Esophagus squamous epithelium (tissue), 5 donors: ENCODE results near the gene THSD7B. TPM values are rescaled to one million over a fixed set of nuclear protein-coding genes. Genes with fewer than 3 reads are reported as not detected.
"Not testable (repeated sequence)": the region's sequence is repeated elsewhere in the genome, so short reads cannot be mapped to it uniquely, and the experiment has no call there.

ENCODE experiments used
- DNase-seq: peaks from one replicate; lab custom pipeline; 2025; lab: John Stamatoyannopoulos, UW
- H3K27ac ChIP-seq, 4 donors: fragments of 200-600 bp; sonication (generic); one replicate each; pipeline ENCODE4 v1.5.1; 2016 to 2019; ENCODE audit warnings: mild to moderate bottlenecking in 1 of 4
- H3K27me3 ChIP-seq, 4 donors: fragments of 200-600 bp; sonication (generic); 1 replicate in 3 of 4; 2 replicates in 1 of 4; pipeline versions ENCODE4 v1.5.1 to v1.6.0; 2017 to 2021; ENCODE audit warnings: antibody characterized with exemption in 1 of 4
- H3K36me3 ChIP-seq, 3 donors: fragments of 200-600 bp; sonication (generic); one replicate each; pipeline ENCODE4 v1.5.1; 2016 to 2019
- H3K4me1 ChIP-seq, 3 donors: fragments of 200-600 bp; sonication (generic); one replicate each; pipeline ENCODE4 v1.5.1; 2017 to 2019
- H3K4me3 ChIP-seq, 4 donors: fragments of 200-600 bp; sonication (generic); 1 replicate in 3 of 4; 2 replicates in 1 of 4; pipeline ENCODE4 v1.5.1; 2016 to 2019; ENCODE audit warnings: mild to moderate bottlenecking in 2 of 4, moderate library complexity in 1 of 4
- H3K9me3 ChIP-seq, 3 donors: fragments of 200-600 bp; sonication (generic); one replicate each; pipeline ENCODE4 v1.5.1; 2016 to 2019
- POLR2A ChIP-seq, 4 donors: fragments of 450-650 bp; IDR thresholded peaks; one replicate each; pipeline ENCODE4 v1.6.1; 2017; ENCODE audit warnings: antibody characterized with exemption in 4 of 4, mild to moderate bottlenecking in 4 of 4, moderate library complexity in 3 of 4
- WGBS, 2 donors: methylation state at CpG; one replicate each; pipeline ENCODE4 v1.1.5; 2018; 5-methylcytosine and 5-hydroxymethylcytosine counted together
- intact Hi-C: fragments of 100-400 bp; cut with DNase I; formaldehyde crosslinking; loops from one replicate; pipeline ENCODE4 v1.15.0; 2022
- total RNA-seq, 4 donors: library from RNA; depleted of rRNA; stranded (reverse); fragments of >200 nt; gene quantifications; one replicate each; pipeline ENCODE4 v1.1.0, GENCODE V29; 2016
- TF ChIP-seq, protein P1 (sequence below), 6 experiments: fragments of 450-650 bp in 4 of 6; fragments of 200-600 bp in 2 of 6; sonication (generic) in 2 of 6; IDR thresholded peaks; one replicate each; pipeline ENCODE4 v1.5.1; 2016 to 2019; ENCODE audit warnings: antibody characterized with exemption in 6 of 6, mild to moderate bottlenecking in 4 of 6, moderate library complexity in 4 of 6
- donor health status: DM: yes; HTN: yes; CAD: no.

The THSD7B gene
- total RNA-seq, 4 donors from 2014 or later, result 0.31 to 0.97 (median 0.72) TPM

DNA sequence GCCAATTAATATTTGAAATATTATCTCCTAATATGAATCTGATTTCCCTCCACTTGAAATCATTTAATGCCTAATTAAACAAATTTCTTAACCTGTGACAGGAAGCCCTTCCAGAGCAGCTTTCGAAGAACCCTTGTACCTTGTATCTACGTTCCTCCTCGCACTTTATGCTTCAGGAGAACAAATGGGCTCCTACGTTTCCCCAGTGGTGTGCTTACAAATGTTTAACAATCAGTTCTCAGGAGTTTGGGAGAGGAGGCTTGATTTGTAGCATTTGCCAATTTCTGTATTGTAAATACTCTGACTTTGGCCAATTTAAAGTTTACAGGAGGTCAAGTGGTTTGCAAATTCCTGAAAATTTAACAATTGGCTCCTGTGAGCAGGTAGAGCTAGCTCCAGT is 327.8 kb downstream of the THSD7B start:
- Histone ChIP-seq H3K9me3 (no peaks in the 10 kb centered on the region), H3K4me1 (no peaks in the 10 kb centered on the region), H3K27me3 (no peaks in the 10 kb centered on the region), H3K27ac (no peak overlapping the region), H3K36me3 (no peaks in the 10 kb centered on the region), H3K4me3 (no peak overlapping the region)
- intact Hi-C loops, result no loop called here
- 76 to 88% methylated on average over 4 of the region's 4 CpGs for WGBS, 2 donors
- TF ChIP-seq, protein P1, sequence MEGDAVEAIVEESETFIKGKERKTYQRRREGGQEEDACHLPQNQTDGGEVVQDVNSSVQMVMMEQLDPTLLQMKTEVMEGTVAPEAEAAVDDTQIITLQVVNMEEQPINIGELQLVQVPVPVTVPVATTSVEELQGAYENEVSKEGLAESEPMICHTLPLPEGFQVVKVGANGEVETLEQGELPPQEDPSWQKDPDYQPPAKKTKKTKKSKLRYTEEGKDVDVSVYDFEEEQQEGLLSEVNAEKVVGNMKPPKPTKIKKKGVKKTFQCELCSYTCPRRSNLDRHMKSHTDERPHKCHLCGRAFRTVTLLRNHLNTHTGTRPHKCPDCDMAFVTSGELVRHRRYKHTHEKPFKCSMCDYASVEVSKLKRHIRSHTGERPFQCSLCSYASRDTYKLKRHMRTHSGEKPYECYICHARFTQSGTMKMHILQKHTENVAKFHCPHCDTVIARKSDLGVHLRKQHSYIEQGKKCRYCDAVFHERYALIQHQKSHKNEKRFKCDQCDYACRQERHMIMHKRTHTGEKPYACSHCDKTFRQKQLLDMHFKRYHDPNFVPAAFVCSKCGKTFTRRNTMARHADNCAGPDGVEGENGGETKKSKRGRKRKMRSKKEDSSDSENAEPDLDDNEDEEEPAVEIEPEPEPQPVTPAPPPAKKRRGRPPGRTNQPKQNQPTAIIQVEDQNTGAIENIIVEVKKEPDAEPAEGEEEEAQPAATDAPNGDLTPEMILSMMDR (IDR thresholded peaks at IDR 0.05), result no peak
- TF ChIP-seq POLR2A (IDR thresholded peaks at IDR 0.05), result no peak
- DNase-seq, result no peak

DNA sequence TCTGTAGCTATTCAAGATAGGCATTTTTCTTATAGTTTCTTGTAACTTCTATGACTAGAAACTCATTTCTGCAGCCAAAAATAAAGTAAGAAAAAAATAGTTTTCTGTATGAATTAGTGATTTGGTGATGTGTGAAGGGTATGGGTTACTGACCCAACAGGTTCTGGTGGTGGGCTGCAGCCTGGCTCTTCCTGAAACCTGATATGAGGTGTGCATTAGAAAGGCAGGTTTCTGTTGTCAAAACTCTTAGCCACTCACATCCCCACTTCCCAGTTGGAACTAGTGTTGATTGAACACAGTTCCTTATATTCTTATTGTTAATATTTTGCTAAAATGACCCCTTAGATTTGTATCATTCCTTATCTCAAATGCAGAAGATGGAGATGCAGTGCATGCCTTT is 330.8 kb downstream of the THSD7B start:
- Histone ChIP-seq H3K4me3 (no peak overlapping the region), H3K27me3 (no peaks in the 10 kb centered on the region), H3K4me1 (no peaks in the 10 kb centered on the region), H3K36me3 (no peaks in the 10 kb centered on the region), H3K9me3 (no peaks in the 10 kb centered on the region), H3K27ac (no peak overlapping the region)
- DNase-seq, result no peak
- intact Hi-C loops, result no loop called here
- no peak for TF ChIP-seq POLR2A (IDR thresholded peaks at IDR 0.05)
- TF ChIP-seq, protein P1 (IDR thresholded peaks at IDR 0.05), result no peak

DNA sequence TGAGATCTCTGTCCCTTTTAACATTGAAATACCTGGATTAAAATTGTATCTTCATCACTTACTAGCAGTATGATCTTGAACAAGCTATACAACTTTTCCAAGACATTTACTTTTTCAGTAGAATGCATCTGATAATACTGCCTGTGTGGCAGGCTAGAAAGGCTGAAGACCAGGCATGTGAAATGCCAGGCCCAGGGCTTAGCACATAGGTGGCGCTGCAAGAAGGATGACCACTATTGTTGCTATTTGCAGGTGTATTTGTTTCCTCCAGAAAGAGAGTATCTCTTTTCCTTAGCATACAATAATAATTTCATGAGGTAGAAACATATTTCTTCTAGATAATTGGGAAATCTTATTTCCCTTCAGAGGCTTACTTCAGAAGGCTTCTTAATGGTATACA is 331.3 kb downstream of the THSD7B start:
- Histone ChIP-seq H3K4me1 (no peaks in the 10 kb centered on the region), H3K27ac (no peak overlapping the region), H3K36me3 (no peaks in the 10 kb centered on the region), H3K9me3 (no peaks in the 10 kb centered on the region), H3K4me3 (no peak overlapping the region), H3K27me3 (no peaks in the 10 kb centered on the region)
- intact Hi-C loops, result no loop called here
- DNase-seq, result no peak
- 75 to 76% methylated on average over 1 of the region's 1 CpG for WGBS, 2 donors
- TF ChIP-seq, protein P1 (IDR thresholded peaks at IDR 0.05), result no peak
- TF ChIP-seq POLR2A (IDR thresholded peaks at IDR 0.05), result no peak

DNA sequence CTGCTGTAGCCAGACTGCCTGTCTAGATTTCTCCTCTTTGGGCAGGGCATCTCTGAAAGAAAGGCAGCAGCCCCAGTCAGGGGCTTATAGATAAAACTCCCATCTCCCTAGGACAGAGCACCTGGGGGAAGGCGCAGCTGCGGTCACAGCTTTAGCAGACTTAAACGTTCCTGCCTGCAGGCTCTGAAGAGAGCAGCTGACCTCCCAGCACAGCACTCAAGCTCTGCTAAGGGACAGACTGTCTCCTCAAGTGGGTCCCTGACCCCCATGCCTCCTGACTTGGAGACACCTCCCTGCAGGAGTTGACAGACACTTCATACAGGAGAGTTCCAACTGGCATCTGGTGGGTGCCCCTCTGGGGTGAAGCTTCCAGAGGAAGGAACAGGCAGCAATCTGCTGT is 336.5 kb downstream of the THSD7B start:
- intact Hi-C loops, H3K36me3 ChIP-seq, H3K27me3 ChIP-seq, H3K9me3 ChIP-seq, DNase-seq, H3K4me1 ChIP-seq, H3K4me3 ChIP-seq, H3K27ac ChIP-seq: not testable (repeated sequence)
- no CpG with 5 or more reads among the region's 3 CpGs for WGBS, 2 donors

DNA sequence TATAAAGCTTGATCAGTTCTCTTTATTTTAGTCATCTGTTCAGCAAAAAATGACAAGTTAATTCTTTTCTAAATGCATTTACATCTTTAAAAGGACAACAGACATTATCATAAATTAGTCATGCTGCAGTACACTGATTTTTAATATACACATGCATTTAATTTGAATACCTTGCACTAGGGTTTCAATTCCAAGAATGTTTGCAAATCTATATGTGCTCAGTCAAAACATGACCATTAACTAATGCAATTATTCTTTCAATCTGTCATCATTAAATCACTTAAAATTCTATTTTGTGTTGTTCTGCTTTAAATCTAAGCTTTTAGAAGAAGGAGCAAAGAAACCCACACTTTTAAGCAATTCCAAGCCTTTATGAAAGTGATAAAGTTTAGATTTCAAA is 342.6 kb downstream of the THSD7B start:
- intact Hi-C loops, result no loop called here
- no peak for TF ChIP-seq POLR2A (IDR thresholded peaks at IDR 0.05)
- TF ChIP-seq, protein P1 (IDR thresholded peaks at IDR 0.05), result no peak
- Histone ChIP-seq H3K36me3 (no peaks in the 10 kb centered on the region), H3K9me3 (no peaks in the 10 kb centered on the region), H3K4me1 (no peaks in the 10 kb centered on the region), H3K4me3 (no peak overlapping the region), H3K27ac (no peak overlapping the region), H3K27me3 (no peaks in the 10 kb centered on the region)
- DNase-seq, result no peak

DNA sequence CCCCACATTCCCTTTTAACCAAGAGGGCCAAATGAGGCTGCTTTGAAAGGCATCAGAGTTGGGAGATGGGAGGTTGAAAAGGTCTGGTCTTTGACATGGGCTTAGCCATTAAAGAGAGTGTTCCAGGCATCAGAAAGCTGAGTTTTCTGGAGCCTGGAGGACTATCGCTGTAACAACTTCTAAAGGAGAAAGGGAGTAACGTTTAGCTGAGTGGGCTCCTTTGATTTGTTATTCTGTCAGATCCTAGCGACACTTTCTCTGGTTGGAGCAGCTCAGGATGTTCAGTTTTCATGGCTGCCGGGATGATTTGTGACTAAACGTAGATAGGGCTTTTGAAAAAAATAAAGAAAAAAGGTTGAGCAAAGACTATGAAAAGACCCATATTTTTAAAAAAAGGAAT is 346.6 kb downstream of the THSD7B start:
- DNase-seq, result no peak
- Histone ChIP-seq H3K36me3 (no peaks in the 10 kb centered on the region), H3K4me1 (no peaks in the 10 kb centered on the region), H3K27me3 (no peaks in the 10 kb centered on the region), H3K27ac (no peak overlapping the region), H3K9me3 (no peaks in the 10 kb centered on the region), H3K4me3 (no peak overlapping the region)
- TF ChIP-seq, protein P1 (IDR thresholded peaks at IDR 0.05), result no peak
- TF ChIP-seq POLR2A (IDR thresholded peaks at IDR 0.05), result no peak
- intact Hi-C loops, result no loop called here
- 69 to 79% methylated on average over 5 of the region's 5 CpGs for WGBS, 2 donors
